Muscle layer of colon (tissue), 2 donors: ENCODE results near the gene CCNY.

ENCODE experiments used
- H3K27ac ChIP-seq: one replicate; pipeline ENCODE4 v1.7.0; 2013; ENCODE audit warnings: low read depth, mild to moderate bottlenecking, low read length, moderate library complexity
- H3K27me3 ChIP-seq, 2 donors: one replicate each; pipeline ENCODE4 v1.7.0; 2013; ENCODE audit warnings: low read length in 2 of 2, mild to moderate bottlenecking in 2 of 2; ENCODE audit not compliant: insufficient read depth in 2 of 2, control insufficient read depth in 1 of 2
- H3K36me3 ChIP-seq: one replicate; pipeline ENCODE4 v1.7.0; 2013; ENCODE audit warnings: mild to moderate bottlenecking, low read length; ENCODE audit not compliant: insufficient read depth
- H3K4me1 ChIP-seq: one replicate; pipeline ENCODE4 v1.7.0; 2013; ENCODE audit warnings: mild to moderate bottlenecking, low read length; ENCODE audit not compliant: insufficient read depth
- H3K4me3 ChIP-seq, 2 donors: one replicate each; pipeline ENCODE4 v1.7.0; 2013; ENCODE audit warnings: low read length in 2 of 2, low read depth in 1 of 2, mild to moderate bottlenecking in 1 of 2, moderate library complexity in 1 of 2
- H3K9ac ChIP-seq: one replicate; pipeline ENCODE4 v1.7.0; 2013; ENCODE audit warnings: low read length
- H3K9me3 ChIP-seq: one replicate; pipeline ENCODE4 v1.7.0; 2013; ENCODE audit warnings: mild to moderate bottlenecking, low read length
- donor health status: abdominal sarcoma.
- donor health status: Adenocarcinoma of cecum.

Gene CCNY

GRCh38 chr10:35481413-35481812 is 145.1 kb downstream of the CCNY start:
- Histone ChIP-seq H3K27ac (no peak overlapping the region), H3K36me3 (no peaks in the 10 kb centered on the region), H3K27me3 (no peaks in the 10 kb centered on the region), H3K4me1 (peaks cover 16% of the 10 kb centered on the region), H3K9me3 (no peaks in the 10 kb centered on the region), H3K4me3 (no peak overlapping the region), H3K9ac (no peak overlapping the region)

- Histone ChIP-seq H3K27me3 (no peaks in the 10 kb centered on the region), H3K27ac (no peak overlapping the region), H3K4me1 (peaks cover 16% of the 10 kb centered on the region), H3K9ac (no peak overlapping the region), H3K4me3 (no peak overlapping the region), H3K36me3 (no peaks in the 10 kb centered on the region), H3K9me3 (no peaks in the 10 kb centered on the region)
These were observed 150.1 kb downstream of the CCNY start for GRCh38 chr10:35486297-35486990.

GRCh38 chr10:35487336-35488034 is 151.2 kb downstream of the CCNY start:
- Histone ChIP-seq H3K4me1 (peaks cover 6% of the 10 kb centered on the region), H3K9ac (no peak overlapping the region), H3K4me3 (no peak overlapping the region), H3K9me3 (no peaks in the 10 kb centered on the region), H3K27me3 (no peaks in the 10 kb centered on the region), H3K27ac (no peak overlapping the region), H3K36me3 (no peaks in the 10 kb centered on the region)

- Histone ChIP-seq H3K4me1 (peaks cover 5% of the 10 kb centered on the region), H3K27ac (no peak overlapping the region), H3K4me3 (no peak overlapping the region), H3K27me3 (no peaks in the 10 kb centered on the region), H3K9me3 (no peaks in the 10 kb centered on the region), H3K9ac (no peak overlapping the region), H3K36me3 (no peaks in the 10 kb centered on the region)
These were observed 151.9 kb downstream of the CCNY start for GRCh38 chr10:35488228-35488627.

GRCh38 chr10:35492386-35493195 is 156.3 kb downstream of the CCNY start:
- H3K4me3 ChIP-seq: no peak overlapping the region
- H3K27ac ChIP-seq: no peak overlapping the region
- H3K9ac ChIP-seq: no peak overlapping the region
- H3K27me3 ChIP-seq: no peaks in the 10 kb centered on the region
- H3K36me3 ChIP-seq: no peaks in the 10 kb centered on the region
- no peaks in the 10 kb centered on the region for H3K9me3 ChIP-seq
- H3K4me1 ChIP-seq: peaks cover 21% of the 10 kb centered on the region

GRCh38 chr10:35493196-35494118 is 157.1 kb downstream of the CCNY start:
- no peak overlapping the region for H3K4me3 ChIP-seq
- peaks cover 21% of the 10 kb centered on the region for H3K4me1 ChIP-seq
- no peaks in the 10 kb centered on the region for H3K27me3 ChIP-seq
- H3K9ac ChIP-seq: no peak overlapping the region
- no peak overlapping the region for H3K27ac ChIP-seq
- no peaks in the 10 kb centered on the region for H3K36me3 ChIP-seq
- H3K9me3 ChIP-seq: no peaks in the 10 kb centered on the region

GRCh38 chr10:35495521-35496119 is 159.3 kb downstream of the CCNY start:
- H3K27ac ChIP-seq: no peak overlapping the region
- no peak overlapping the region for H3K4me3 ChIP-seq
- no peak overlapping the region for H3K9ac ChIP-seq
- peaks cover 21% of the 10 kb centered on the region for H3K4me1 ChIP-seq
- H3K36me3 ChIP-seq: no peaks in the 10 kb centered on the region
- H3K27me3 ChIP-seq: no peaks in the 10 kb centered on the region
- no peaks in the 10 kb centered on the region for H3K9me3 ChIP-seq

GRCh38 chr10:35497909-35498308 is 161.6 kb downstream of the CCNY start:
- Histone ChIP-seq H3K4me1 (peaks cover 19% of the 10 kb centered on the region), H3K27ac (no peak overlapping the region), H3K27me3 (no peaks in the 10 kb centered on the region), H3K9me3 (no peaks in the 10 kb centered on the region), H3K4me3 (no peak overlapping the region), H3K36me3 (peaks cover 4% of the 10 kb centered on the region), H3K9ac (no peak overlapping the region)

- H3K27ac ChIP-seq: no peak overlapping the region
- H3K9me3 ChIP-seq: no peaks in the 10 kb centered on the region
- no peaks in the 10 kb centered on the region for H3K27me3 ChIP-seq
- H3K4me1 ChIP-seq: peaks cover 11% of the 10 kb centered on the region
- peaks cover 6% of the 10 kb centered on the region for H3K36me3 ChIP-seq
- no peak overlapping the region for H3K9ac ChIP-seq
- H3K4me3 ChIP-seq: no peak overlapping the region
These were observed 162.4 kb downstream of the CCNY start for GRCh38 chr10:35498693-35499092.

GRCh38 chr10:35501923-35502322 is 165.6 kb downstream of the CCNY start:
- H3K4me1 ChIP-seq: no peaks in the 10 kb centered on the region
- H3K36me3 ChIP-seq: peaks cover 6% of the 10 kb centered on the region
- H3K9me3 ChIP-seq: no peaks in the 10 kb centered on the region
- H3K4me3 ChIP-seq: no peak overlapping the region
- H3K27me3 ChIP-seq: no peaks in the 10 kb centered on the region
- H3K27ac ChIP-seq: no peak overlapping the region
- H3K9ac ChIP-seq: no peak overlapping the region
